MM.1S (cell line): Measurements from ENCODE around the gene TMPRSS12.

Experiments used
- DNase-seq: peaks from one replicate; pipeline ENCODE4 v3.0.0-alpha.2; 2015
- H2AFZ ChIP-seq: fragments of 300-600 bp; sonication (generic); 2 replicates; pipeline ENCODE4 v1.6.0; 2016; ENCODE audit warnings: antibody characterized with exemption, low read length
- H3F3A ChIP-seq: fragments of 300-600 bp; sonication (generic); 2 replicates; pipeline ENCODE4 v1.6.1; 2016; ENCODE audit warnings: mild to moderate bottlenecking, antibody characterized with exemption, low read length, moderate library complexity, mixed read lengths; ENCODE audit not compliant: insufficient read depth
- H3K27ac ChIP-seq: fragments of 300-600 bp; sonication (generic); 2 replicates; pipeline ENCODE4 v1.5.1; 2016; ENCODE audit warnings: mild to moderate bottlenecking, low read length
- H3K27me3 ChIP-seq: fragments of 300-600 bp; sonication (generic); replicated peaks from 2 replicates; pipeline ENCODE4 v1.6.0; 2016; ENCODE audit warnings: low read length; ENCODE audit not compliant: insufficient read depth
- H3K36me3 ChIP-seq: fragments of 300-600 bp; sonication (generic); replicated peaks from 2 replicates; pipeline ENCODE4 v1.6.1; 2016; ENCODE audit warnings: mild to moderate bottlenecking, low read length, mixed read lengths; ENCODE audit not compliant: insufficient read depth
- H3K4me1 ChIP-seq: fragments of 300-600 bp; sonication (generic); 2 replicates; pipeline ENCODE4 v1.6.1; 2016; ENCODE audit warnings: low read length, mixed read lengths
- H3K4me2 ChIP-seq: fragments of 300-600 bp; sonication (generic); 2 replicates; pipeline ENCODE4 v1.6.0; 2016; ENCODE audit warnings: low read depth, low read length
- H3K4me3 ChIP-seq: fragments of 300-600 bp; sonication (generic); 2 replicates; pipeline ENCODE4 v1.5.1; 2016; ENCODE audit warnings: low read length, mixed read lengths
- H3K79me2 ChIP-seq: fragments of 300-600 bp; sonication (generic); 2 replicates; pipeline ENCODE4 v1.6.1; 2016; ENCODE audit warnings: mixed run types, low read length, mixed read lengths
- H3K9ac ChIP-seq: fragments of 300-600 bp; sonication (generic); 2 replicates; pipeline ENCODE4 v1.6.1; 2016; ENCODE audit warnings: low read length, mixed read lengths
- H3K9me2 ChIP-seq: fragments of 300-600 bp; sonication (generic); replicated peaks from 2 replicates; pipeline ENCODE4 v1.6.1; 2016; ENCODE audit warnings: mild to moderate bottlenecking, low read length, mixed read lengths; ENCODE audit not compliant: insufficient read depth
- H3K9me3 ChIP-seq: fragments of 300-600 bp; sonication (generic); replicated peaks from 2 replicates; pipeline ENCODE4 v1.6.1; 2016; ENCODE audit warnings: mild to moderate bottlenecking, low read length, mixed read lengths; ENCODE audit not compliant: insufficient read depth
- H4K20me1 ChIP-seq: fragments of 300-600 bp; sonication (generic); 2 replicates; pipeline ENCODE4 v1.6.1; 2016; ENCODE audit warnings: mild to moderate bottlenecking, low read length, moderate library complexity, mixed read lengths; ENCODE audit not compliant: insufficient read depth
- CTCF ChIP-seq: fragments of 300-600 bp; sonication (generic); IDR thresholded peaks from 2 replicates; pipeline ENCODE4 v1.5.1; 2016; ENCODE audit warnings: antibody characterized with exemption, low read length, mixed read lengths
- EZH2 ChIP-seq: fragments of 300-600 bp; sonication (generic); optimal IDR thresholded peaks from 2 replicates; pipeline ENCODE3; 2017; ENCODE audit warnings: low read depth, mild to moderate bottlenecking, antibody characterized with exemption, low read length, mixed read lengths
- EZH2phosphoT487 ChIP-seq: fragments of 300-600 bp; sonication (generic); IDR thresholded peaks from 2 replicates; pipeline ENCODE4 v1.6.1; 2018; ENCODE audit warnings: antibody characterized with exemption, low read length

TMPRSS12 gene

GRCh38 chr12:50922820-50923219, 80.1 kb downstream of the TMPRSS12 start:
- Histone ChIP-seq H2AFZ (peak overlapping the region; percentile 30), H3K9ac (peak overlapping the region; percentile 66; the same call in 1 of the 2 replicates), H3K27ac (peak overlapping the region; percentile 94), H3F3A (peaks cover 90% of the 10 kb centered on the region), H3K9me3 (no peaks in the 10 kb centered on the region), H3K36me3 (no peaks in the 10 kb centered on the region), H4K20me1 (no peaks in the 10 kb centered on the region), H3K79me2 (peaks cover 66% of the 10 kb centered on the region), H3K4me3 (peak overlapping the region; percentile 35), H3K4me2 (peak overlapping the region; percentile 75), H3K27me3 (no peaks in the 10 kb centered on the region), H3K9me2 (no peaks in the 10 kb centered on the region), H3K4me1 (peaks cover 27% of the 10 kb centered on the region)
- TF ChIP-seq EZH2 = no peak
- TF ChIP-seq EZH2phosphoT487 = no peak
- no peak for TF ChIP-seq CTCF
- no peak for DNase-seq

GRCh38 chr12:50923361-50924130, 80.8 kb downstream of the TMPRSS12 start:
- no peak for DNase-seq
- H3K9ac ChIP-seq = peak overlapping the region; percentile 66

GRCh38 chr12:50924131-50924438, 81.4 kb downstream of the TMPRSS12 start:
- Histone ChIP-seq H3K9ac (peak overlapping the region; percentile 66), H3K4me2 (peak overlapping the region; percentile 75), H3K36me3 (no peaks in the 10 kb centered on the region), H3K27me3 (no peaks in the 10 kb centered on the region), H3K4me3 (peak overlapping the region; percentile 35), H3F3A (peaks cover 80% of the 10 kb centered on the region), H3K79me2 (peaks cover 78% of the 10 kb centered on the region), H2AFZ (no peak overlapping the region), H3K9me2 (no peaks in the 10 kb centered on the region), H3K27ac (peak overlapping the region; percentile 94), H3K4me1 (peaks cover 16% of the 10 kb centered on the region), H3K9me3 (no peaks in the 10 kb centered on the region), H4K20me1 (0 out of 2 replicates have a peak, but pooled peaks cover 8% of the 10 kb centered on the region)
- TF ChIP-seq CTCF = no peak
- TF ChIP-seq EZH2 = no peak
- TF ChIP-seq EZH2phosphoT487 = no peak
- DNase-seq = no peak

More at GRCh38 chr12:50923361-50924130, 80.8 kb downstream of the TMPRSS12 start:
- Histone ChIP-seq H3F3A (peaks cover 84% of the 10 kb centered on the region), H3K36me3 (no peaks in the 10 kb centered on the region), H3K9me2 (no peaks in the 10 kb centered on the region), H3K79me2 (peaks cover 73% of the 10 kb centered on the region), H3K4me2 (peak overlapping the region; percentile 75), H2AFZ (no peak overlapping the region), H3K27ac (peak overlapping the region; percentile 94), H3K4me3 (peak overlapping the region; percentile 35), H4K20me1 (0 out of 2 replicates have a peak, but pooled peaks cover 2% of the 10 kb centered on the region), H3K27me3 (no peaks in the 10 kb centered on the region), H3K9me3 (no peaks in the 10 kb centered on the region), H3K4me1 (peaks cover 20% of the 10 kb centered on the region)
- TF ChIP-seq CTCF = no peak
- no peak for TF ChIP-seq EZH2phosphoT487
- no peak for TF ChIP-seq EZH2
